Activated CD4-positive, alpha-beta T cell treated with anti-CD3 and anti-CD28 coated beads, Interleukin-2, amount 50 U/mL, for 24 hours (primary cell): Measurements from ENCODE around the gene ACSF2.

Experiments
- DNase-seq, 2 donors: peaks; one replicate each; pipeline ENCODE4 v3.0.0-alpha.2; 2020; ENCODE audit warnings: low read depth in 1 of 2, low spot score in 1 of 2

ACSF2 gene

GRCh38 chr17:50439008-50439407 is 13.0 kb downstream of the ACSF2 start:
- DNase-seq, result no peak

- no peak for DNase-seq
Measured at GRCh38 chr17:50440172-50440837, 14.3 kb downstream of the ACSF2 start.

GRCh38 chr17:50440838-50441829 is 15.1 kb downstream of the ACSF2 start:
- no peak for DNase-seq

GRCh38 chr17:50443505-50443974 is 17.5 kb downstream of the ACSF2 start:
- no peak for DNase-seq

GRCh38 chr17:50444841-50445715 is 19.1 kb downstream of the ACSF2 start:
- DNase-seq, result no peak

GRCh38 chr17:50445730-50446325 is 19.8 kb downstream of the ACSF2 start:
- DNase-seq, result no peak

- no peak for DNase-seq
Measured at GRCh38 chr17:50447870-50448595, 22.0 kb downstream of the ACSF2 start.

- no peak for DNase-seq
Measured at GRCh38 chr17:50448643-50449042, 22.6 kb downstream of the ACSF2 start.

- no peak for DNase-seq
Measured at GRCh38 chr17:50451943-50452629, 26.1 kb downstream of the ACSF2 start.

GRCh38 chr17:50452630-50453300 is 26.7 kb downstream of the ACSF2 start:
- no peak for DNase-seq

- no peak for DNase-seq
Measured at GRCh38 chr17:50453901-50454300, 27.9 kb downstream of the ACSF2 start.

GRCh38 chr17:50457621-50458020 is 31.6 kb downstream of the ACSF2 start:
- DNase-seq, result no peak

GRCh38 chr17:50458270-50458669 is 32.3 kb downstream of the ACSF2 start:
- DNase-seq, result no peak

GRCh38 chr17:50458701-50459676 is 33.0 kb downstream of the ACSF2 start:
- no peak for DNase-seq

- DNase-seq, result no peak
Measured at GRCh38 chr17:50459756-50460155, 33.7 kb downstream of the ACSF2 start.

GRCh38 chr17:50460831-50461526 is 35.0 kb downstream of the ACSF2 start:
- DNase-seq, result no peak

GRCh38 chr17:50461550-50462132 is 35.6 kb downstream of the ACSF2 start:
- no peak for DNase-seq
